ENCODE results near the gene CYP27A1.

CYP27A1 gene

GRCh38 chr2:218744615-218745014, 37.3 kb upstream of the CYP27A1 start:
- no peaks in the 10 kb centered on the region for H3K4me1 ChIP-seq (ENCODE audit: insufficient read depth, low read length, severe bottlenecking)
- H3F3A ChIP-seq (ENCODE audit: insufficient read depth, low read length) = no peaks in the 10 kb centered on the region
- no peaks in the 10 kb centered on the region for H3K27me3 ChIP-seq (ENCODE audit: insufficient read depth, low read length)
- peaks cover 92% of the 10 kb centered on the region for H3K36me3 ChIP-seq (ENCODE audit: insufficient read depth, low read length)
- H3K27ac ChIP-seq (ENCODE audit: low read depth, low read length, poor library complexity, severe bottlenecking) = no peak overlapping the region
- H3K9ac ChIP-seq (ENCODE audit: low read length) = no peak overlapping the region
- H4K20me1 ChIP-seq (ENCODE audit: insufficient read depth, low read length) = no peaks in the 10 kb centered on the region
- TF ChIP-seq EZH2 (IDR thresholded peaks at IDR 0.05; ENCODE audit: borderline replicate concordance, low read length) = no peak
- no peak for TF ChIP-seq CTCF (IDR thresholded peaks at IDR 0.05; ENCODE audit: low read length)
- H3K79me2 ChIP-seq (ENCODE audit: insufficient read depth, low read length) = no peaks in the 10 kb centered on the region
- no peak overlapping the region for H2AFZ ChIP-seq (ENCODE audit: low read length)
- H3K4me3 ChIP-seq (ENCODE audit: low read depth, low read length, poor library complexity, severe bottlenecking) = no peak overlapping the region
- H3K4me2 ChIP-seq (ENCODE audit: low read length) = no peak overlapping the region
- no peaks in the 10 kb centered on the region for H3K9me3 ChIP-seq (ENCODE audit: low read length)
- no peaks in the 10 kb centered on the region for H3K9me2 ChIP-seq (ENCODE audit: low read depth, low read length)

- Histone ChIP-seq H3K79me2 (ENCODE audit: insufficient read depth, low read length) (no peaks in the 10 kb centered on the region), H3K27ac (ENCODE audit: low read depth, low read length, poor library complexity, severe bottlenecking) (no peak overlapping the region), H4K20me1 (ENCODE audit: insufficient read depth, low read length) (no peaks in the 10 kb centered on the region), H3K4me2 (ENCODE audit: low read length) (no peak overlapping the region), H3K9me3 (ENCODE audit: low read length) (no peaks in the 10 kb centered on the region), H3K4me3 (ENCODE audit: low read depth, low read length, poor library complexity, severe bottlenecking) (no peak overlapping the region), H3K9ac (ENCODE audit: low read length) (no peak overlapping the region), H3K4me1 (ENCODE audit: insufficient read depth, low read length, severe bottlenecking) (no peaks in the 10 kb centered on the region), H3K27me3 (ENCODE audit: insufficient read depth, low read length) (no peaks in the 10 kb centered on the region), H2AFZ (ENCODE audit: low read length) (no peak overlapping the region), H3K9me2 (ENCODE audit: low read depth, low read length) (no peaks in the 10 kb centered on the region), H3K36me3 (ENCODE audit: insufficient read depth, low read length) (peaks cover 92% of the 10 kb centered on the region), H3F3A (ENCODE audit: insufficient read depth, low read length) (no peaks in the 10 kb centered on the region)
- no peak for TF ChIP-seq CTCF (IDR thresholded peaks at IDR 0.05; ENCODE audit: low read length)
- TF ChIP-seq EZH2 (IDR thresholded peaks at IDR 0.05; ENCODE audit: borderline replicate concordance, low read length) = no peak
These were observed 36.8 kb upstream of the CYP27A1 start for GRCh38 chr2:218745160-218745558.

GRCh38 chr2:218745559-218746469, 36.1 kb upstream of the CYP27A1 start:
- Histone ChIP-seq H2AFZ (ENCODE audit: low read length) (no peak overlapping the region), H3K4me1 (ENCODE audit: insufficient read depth, low read length, severe bottlenecking) (no peaks in the 10 kb centered on the region), H3K4me2 (ENCODE audit: low read length) (no peak overlapping the region), H3K27ac (ENCODE audit: low read depth, low read length, poor library complexity, severe bottlenecking) (no peak overlapping the region), H3K4me3 (ENCODE audit: low read depth, low read length, poor library complexity, severe bottlenecking) (no peak overlapping the region), H3K9ac (ENCODE audit: low read length) (no peak overlapping the region), H3K36me3 (ENCODE audit: insufficient read depth, low read length) (peaks cover 92% of the 10 kb centered on the region), H3K27me3 (ENCODE audit: insufficient read depth, low read length) (no peaks in the 10 kb centered on the region), H3K9me2 (ENCODE audit: low read depth, low read length) (no peaks in the 10 kb centered on the region), H3F3A (ENCODE audit: insufficient read depth, low read length) (no peaks in the 10 kb centered on the region), H3K79me2 (ENCODE audit: insufficient read depth, low read length) (no peaks in the 10 kb centered on the region), H3K9me3 (ENCODE audit: low read length) (no peaks in the 10 kb centered on the region), H4K20me1 (ENCODE audit: insufficient read depth, low read length) (no peaks in the 10 kb centered on the region)
- TF ChIP-seq EZH2 (IDR thresholded peaks at IDR 0.05; ENCODE audit: borderline replicate concordance, low read length) (no peak), CTCF (IDR thresholded peaks at IDR 0.05; ENCODE audit: low read length) (no peak)
